Mammary epithelial cell (primary cell): ENCODE results near the gene PHF13.

ENCODE experiments used
- EZH2 ChIP-seq: IDR thresholded peaks from 2 replicates; pipeline ENCODE4 v1.6.1; 2012; ENCODE audit warnings: low read length, inconsistent platforms, borderline replicate concordance
- TF ChIP-seq, protein P1 (sequence below), 2 donors: IDR thresholded peaks in 1 of 2; conservative IDR thresholded peaks in 1 of 2; 2 replicates each; pipeline ENCODE4 v1.5.1; 2011 to 2012; ENCODE audit warnings: inconsistent platforms in 2 of 2, low read length in 2 of 2, mild to moderate bottlenecking in 2 of 2, control low read depth in 1 of 2, low read depth in 1 of 2; ENCODE audit not compliant: insufficient read depth in 1 of 2; ENCODE audit errors: extremely low read depth in 1 of 2

GRCh38 chr1:6569033-6569432 lies 44.5 kb upstream of the PHF13 start:
- TF ChIP-seq, protein P1, sequence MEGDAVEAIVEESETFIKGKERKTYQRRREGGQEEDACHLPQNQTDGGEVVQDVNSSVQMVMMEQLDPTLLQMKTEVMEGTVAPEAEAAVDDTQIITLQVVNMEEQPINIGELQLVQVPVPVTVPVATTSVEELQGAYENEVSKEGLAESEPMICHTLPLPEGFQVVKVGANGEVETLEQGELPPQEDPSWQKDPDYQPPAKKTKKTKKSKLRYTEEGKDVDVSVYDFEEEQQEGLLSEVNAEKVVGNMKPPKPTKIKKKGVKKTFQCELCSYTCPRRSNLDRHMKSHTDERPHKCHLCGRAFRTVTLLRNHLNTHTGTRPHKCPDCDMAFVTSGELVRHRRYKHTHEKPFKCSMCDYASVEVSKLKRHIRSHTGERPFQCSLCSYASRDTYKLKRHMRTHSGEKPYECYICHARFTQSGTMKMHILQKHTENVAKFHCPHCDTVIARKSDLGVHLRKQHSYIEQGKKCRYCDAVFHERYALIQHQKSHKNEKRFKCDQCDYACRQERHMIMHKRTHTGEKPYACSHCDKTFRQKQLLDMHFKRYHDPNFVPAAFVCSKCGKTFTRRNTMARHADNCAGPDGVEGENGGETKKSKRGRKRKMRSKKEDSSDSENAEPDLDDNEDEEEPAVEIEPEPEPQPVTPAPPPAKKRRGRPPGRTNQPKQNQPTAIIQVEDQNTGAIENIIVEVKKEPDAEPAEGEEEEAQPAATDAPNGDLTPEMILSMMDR (conservative IDR thresholded peaks at IDR 0.05 in 1 of 2, IDR thresholded peaks at IDR 0.05 in 1 of 2; ENCODE audit: extremely low read depth in 1 of 2, insufficient read depth in 1 of 2, low read depth in 1 of 2, low read length in 2 of 2) = no peak
- no peak for TF ChIP-seq EZH2
